ENCODE results near the gene GAREM1. TPM values are rescaled to one million over a fixed set of nuclear protein-coding genes. Genes with fewer than 3 reads are reported as not detected.

Gene GAREM1
- total and polyA plus RNA-seq, 2 donors (not counting 3 experiments of a cell fraction or from before 2014, with no cell fraction given) = 0.69 to 1.0 TPM

DNA sequence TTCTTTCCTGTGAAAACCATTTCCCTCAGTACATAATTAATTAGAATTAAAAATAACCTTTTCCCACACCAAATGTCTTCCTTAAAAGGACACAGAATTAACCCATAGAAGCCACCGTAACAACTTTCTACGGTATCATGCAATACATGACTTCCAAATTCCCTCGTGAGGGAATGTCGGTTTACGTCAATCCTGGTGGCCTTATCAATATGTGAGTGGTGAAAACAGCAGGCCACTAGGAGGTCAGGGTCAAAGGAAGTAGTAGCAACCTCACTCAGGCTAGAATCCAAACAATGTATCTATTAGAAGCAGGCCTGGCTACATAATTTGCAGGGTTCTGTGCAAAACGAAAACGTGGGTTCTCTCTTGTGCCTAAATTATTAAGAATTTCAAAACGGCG lies 112.2 kb downstream of the GAREM1 start:
- Histone ChIP-seq H2AFZ (ENCODE audit: low read depth, low read length) (no peak overlapping the region), H3K9ac (replicated peaks; ENCODE audit: extremely low read depth, insufficient read depth, low read length) (no peak overlapping the region), H3K9me1 (replicated peaks; ENCODE audit: control insufficient read depth, extremely low read depth, insufficient read depth, low read length) (no peaks in the 10 kb centered on the region), H3K4me3 (replicated peaks in 1 of 3; ENCODE audit: insufficient read depth in 1 of 3, low read depth in 1 of 3, low read length in 3 of 3) (no peak overlapping the region), H3K27ac (ENCODE audit: insufficient read depth, low read depth, low read length) (no peak overlapping the region), H3K36me3 (ENCODE audit: control insufficient read depth in 2 of 2, extremely low read depth in 1 of 2, insufficient read depth in 2 of 2, low read length in 2 of 2) (no peaks in the 10 kb centered on the region), H3K27me3 (ENCODE audit: control insufficient read depth in 2 of 2, insufficient read depth in 2 of 2, low read length in 2 of 2) (no peaks in the 10 kb centered on the region), H4K20me1 (replicated peaks; ENCODE audit: control insufficient read depth, extremely low read depth, insufficient read depth, low read length) (no peaks in the 10 kb centered on the region), H3K79me2 (ENCODE audit: control insufficient read depth, insufficient read depth, low read length) (no peaks in the 10 kb centered on the region), H3K4me1 (ENCODE audit: control insufficient read depth, extremely low read depth, insufficient read depth, low read length) (no peaks in the 10 kb centered on the region), H3K4me2 (ENCODE audit: insufficient read depth, low read length) (no peak overlapping the region), H3K9me3 (replicated peaks; ENCODE audit: control insufficient read depth, insufficient read depth, low read length) (no peaks in the 10 kb centered on the region)
- CTCF ChIA-PET = interaction anchor here (1.0 to 1.7 kb wide), 4 partner anchors 25 to 112 kb away, joined by 3 to 6 read pairs (median 4); partner anchors contain the start of gene GAREM1
- dilution Hi-C loops (cut with MboI; ENCODE audit: extremely low pct_ligation_motif_present, low sequenced_read_pairs) (no loop called here), intact Hi-C loops (cut with micrococcal nuclease) (no loop called here)
- TF ChIP-seq FOS (IDR thresholded peaks at IDR 0.05; ENCODE audit: borderline replicate concordance, insufficient read depth, low read length) (no peak), POLR2A (IDR thresholded peaks at IDR 0.05; ENCODE audit: low read depth, low read length) (no peak), EZH2 (IDR thresholded peaks at IDR 0.05; ENCODE audit: borderline replicate concordance, low read depth, low read length, severe bottlenecking) (no peak), GATA2 (IDR thresholded peaks at IDR 0.05; ENCODE audit: insufficient read depth, insufficient read length, low read depth, low read length) (no peak), MAX (IDR thresholded peaks at IDR 0.05; ENCODE audit: insufficient read depth, insufficient read length) (no peak), POLR2AphosphoS5 (IDR thresholded peaks at IDR 0.05; ENCODE audit: insufficient read depth, low read depth, low read length) (no peak), MYC (IDR thresholded peaks at IDR 0.05; ENCODE audit: low read depth, low read length) (no peak), JUN (IDR thresholded peaks at IDR 0.05; ENCODE audit: borderline replicate concordance, insufficient read depth, insufficient read length, low read depth) (no peak)
- TF ChIP-seq, protein P1, sequence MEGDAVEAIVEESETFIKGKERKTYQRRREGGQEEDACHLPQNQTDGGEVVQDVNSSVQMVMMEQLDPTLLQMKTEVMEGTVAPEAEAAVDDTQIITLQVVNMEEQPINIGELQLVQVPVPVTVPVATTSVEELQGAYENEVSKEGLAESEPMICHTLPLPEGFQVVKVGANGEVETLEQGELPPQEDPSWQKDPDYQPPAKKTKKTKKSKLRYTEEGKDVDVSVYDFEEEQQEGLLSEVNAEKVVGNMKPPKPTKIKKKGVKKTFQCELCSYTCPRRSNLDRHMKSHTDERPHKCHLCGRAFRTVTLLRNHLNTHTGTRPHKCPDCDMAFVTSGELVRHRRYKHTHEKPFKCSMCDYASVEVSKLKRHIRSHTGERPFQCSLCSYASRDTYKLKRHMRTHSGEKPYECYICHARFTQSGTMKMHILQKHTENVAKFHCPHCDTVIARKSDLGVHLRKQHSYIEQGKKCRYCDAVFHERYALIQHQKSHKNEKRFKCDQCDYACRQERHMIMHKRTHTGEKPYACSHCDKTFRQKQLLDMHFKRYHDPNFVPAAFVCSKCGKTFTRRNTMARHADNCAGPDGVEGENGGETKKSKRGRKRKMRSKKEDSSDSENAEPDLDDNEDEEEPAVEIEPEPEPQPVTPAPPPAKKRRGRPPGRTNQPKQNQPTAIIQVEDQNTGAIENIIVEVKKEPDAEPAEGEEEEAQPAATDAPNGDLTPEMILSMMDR (IDR thresholded peaks at IDR 0.05; ENCODE audit: extremely low read depth in 1 of 2, insufficient read depth in 1 of 2, low read depth in 1 of 2, low read length in 2 of 2) = no peak
- no peak for DNase-seq (ENCODE audit: low read depth, low spot score)
- no peak for FAIRE-seq
- POLR2A ChIA-PET = no interaction called here
- no TSS peak for BruUV-seq (replicated peaks)

All from endothelial cell of umbilical vein (primary cell).